ENCODE measurements around the gene CMSS1.

The CMSS1 gene

DNA sequence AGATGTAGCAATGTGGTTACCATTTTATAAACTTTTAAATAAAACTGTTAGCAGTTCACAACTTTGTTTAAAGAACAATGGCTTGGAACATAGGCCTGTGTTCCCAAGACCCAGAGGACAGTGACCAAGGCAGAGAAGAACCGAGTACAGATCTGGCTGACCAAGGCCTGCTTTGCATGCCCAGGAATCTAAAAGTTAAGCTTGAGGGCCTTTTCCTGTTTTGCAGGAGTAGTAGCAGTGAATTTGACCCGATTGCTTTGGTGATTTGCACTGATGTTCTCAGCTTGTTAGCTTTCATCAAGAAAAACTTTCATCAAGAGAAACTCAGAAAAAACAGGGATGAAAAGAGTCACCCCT, 286.8 kb downstream of the CMSS1 start:
- TF ChIP-seq TAF1 (IDR thresholded peaks at IDR 0.05; ENCODE audit: borderline replicate concordance, low read depth, low read length) (no peak), POLR2A (IDR thresholded peaks at IDR 0.05; ENCODE audit: low read depth, low read length) (no peak), POLR2AphosphoS5 (IDR thresholded peaks at IDR 0.05; ENCODE audit: low read depth, low read length) (no peak)
- DNase-seq (ENCODE audit: insufficient read length) (no peak), FAIRE-seq (no peak)

DNA sequence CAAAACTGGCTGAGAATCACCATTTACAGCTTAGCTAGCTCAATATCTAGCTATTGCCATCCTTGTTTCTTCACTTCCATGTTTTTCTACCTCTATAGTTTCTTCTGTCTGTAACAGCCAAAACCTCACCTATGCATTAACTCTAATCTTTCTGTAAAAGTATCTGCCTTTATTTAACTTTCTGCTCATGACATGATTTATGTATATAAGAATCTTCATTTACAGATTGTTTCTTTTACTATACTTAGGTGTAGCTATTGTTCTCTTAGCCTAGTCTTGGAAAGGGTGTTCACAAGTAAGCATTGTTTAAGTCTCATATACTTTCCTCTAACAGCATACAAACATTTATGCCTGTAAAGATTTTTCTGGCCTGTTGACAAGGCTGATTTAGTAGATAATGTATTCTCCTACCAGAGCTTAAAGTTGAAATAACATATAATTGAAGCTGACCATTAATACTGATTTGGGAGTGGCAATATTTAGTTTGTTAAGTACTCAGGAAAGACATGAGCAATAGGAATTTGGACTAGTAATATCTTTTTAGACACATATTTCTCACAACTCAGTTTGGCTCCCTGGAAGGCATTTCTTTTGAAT, 287.3 kb downstream of the CMSS1 start:
- TF ChIP-seq POLR2A (IDR thresholded peaks at IDR 0.05; ENCODE audit: low read depth, low read length) (no peak), POLR2AphosphoS5 (IDR thresholded peaks at IDR 0.05; ENCODE audit: low read depth, low read length) (no peak), TAF1 (IDR thresholded peaks at IDR 0.05; ENCODE audit: borderline replicate concordance, low read depth, low read length) (no peak)
- no peak for DNase-seq (ENCODE audit: insufficient read length)
- FAIRE-seq = peak; percentile 62

DNA sequence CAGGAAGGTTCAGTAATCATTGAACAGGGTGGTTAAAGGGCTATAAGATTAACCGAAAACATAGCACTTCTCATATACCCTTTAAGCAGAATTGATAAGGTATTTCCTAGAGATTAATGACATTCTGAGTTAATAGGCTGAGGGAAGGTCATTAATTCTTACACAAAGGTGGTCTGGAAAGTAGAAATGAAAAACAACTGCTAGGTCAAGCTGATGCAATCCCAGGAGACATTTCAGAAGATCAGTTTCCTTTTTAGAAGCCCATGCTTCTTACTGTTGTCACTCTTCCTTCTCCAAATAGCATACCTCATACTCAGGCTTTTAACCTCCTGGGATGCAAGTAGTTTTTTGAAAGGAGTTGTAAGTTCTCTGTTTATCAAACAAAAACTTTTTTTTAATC, 287.8 kb downstream of the CMSS1 start:
- FAIRE-seq (peak; percentile 77), DNase-seq (ENCODE audit: insufficient read length) (no peak)
- TF ChIP-seq TAF1 (IDR thresholded peaks at IDR 0.05; ENCODE audit: borderline replicate concordance, low read depth, low read length) = no peak
- no peak for TF ChIP-seq POLR2AphosphoS5 (IDR thresholded peaks at IDR 0.05; ENCODE audit: low read depth, low read length)
- TF ChIP-seq POLR2A (IDR thresholded peaks at IDR 0.05; ENCODE audit: low read depth, low read length) = no peak

DNA sequence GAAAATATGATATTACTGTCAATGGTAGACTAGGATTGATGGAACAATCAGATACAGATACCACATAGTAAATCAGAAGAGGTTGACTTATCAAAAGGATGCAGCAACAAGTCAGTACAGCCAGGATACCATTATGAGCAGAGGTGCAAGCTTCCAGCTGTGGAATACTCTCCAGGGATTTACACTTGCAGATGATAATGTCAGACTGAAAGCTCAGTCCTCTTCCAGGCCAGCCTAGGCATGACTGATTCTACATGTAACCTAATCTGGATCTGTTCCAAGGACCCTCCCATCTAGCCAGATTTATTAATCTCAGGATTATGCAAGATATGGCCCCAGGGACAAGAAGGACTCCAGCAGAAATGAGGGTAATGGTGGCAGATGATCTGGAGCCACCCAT, 288.4 kb downstream of the CMSS1 start:
- FAIRE-seq (no peak), DNase-seq (ENCODE audit: insufficient read length) (no peak)
- TF ChIP-seq TAF1 (IDR thresholded peaks at IDR 0.05; ENCODE audit: borderline replicate concordance, low read depth, low read length) (no peak), POLR2AphosphoS5 (IDR thresholded peaks at IDR 0.05; ENCODE audit: low read depth, low read length) (no peak), POLR2A (IDR thresholded peaks at IDR 0.05; ENCODE audit: low read depth, low read length) (no peak)

DNA sequence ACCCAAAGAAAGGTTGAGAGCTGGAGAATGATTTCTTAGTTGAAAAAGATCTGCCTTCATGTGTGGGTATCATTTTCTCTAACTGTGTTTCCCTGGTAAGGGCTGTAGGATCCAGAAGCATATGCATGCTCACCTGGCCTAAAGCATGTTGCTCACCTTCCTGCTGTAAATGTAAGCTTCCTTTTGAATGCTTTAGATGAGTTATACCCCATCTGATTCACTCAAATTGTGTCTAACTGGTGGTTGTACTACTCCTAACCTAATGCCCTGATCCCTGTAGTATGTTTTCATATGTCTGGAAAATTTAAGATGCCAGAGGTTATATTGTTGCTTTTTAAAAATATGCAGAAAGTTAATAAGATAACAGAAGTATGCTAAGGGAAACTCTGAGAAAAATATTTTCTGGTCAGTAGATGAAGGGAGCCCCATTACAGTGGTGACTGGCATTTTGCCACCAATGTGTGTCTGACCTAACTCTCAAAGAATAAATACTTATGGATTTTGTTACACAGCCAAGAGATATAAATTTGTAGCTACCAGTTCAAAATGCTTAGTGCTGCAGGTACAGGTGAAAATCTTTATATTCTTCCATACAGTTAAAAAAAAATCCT, 289.0 kb downstream of the CMSS1 start:
- TF ChIP-seq POLR2AphosphoS5 (IDR thresholded peaks at IDR 0.05; ENCODE audit: low read depth, low read length) = no peak
- FAIRE-seq = peak; percentile 64
- no peak for DNase-seq (ENCODE audit: insufficient read length)

DNA sequence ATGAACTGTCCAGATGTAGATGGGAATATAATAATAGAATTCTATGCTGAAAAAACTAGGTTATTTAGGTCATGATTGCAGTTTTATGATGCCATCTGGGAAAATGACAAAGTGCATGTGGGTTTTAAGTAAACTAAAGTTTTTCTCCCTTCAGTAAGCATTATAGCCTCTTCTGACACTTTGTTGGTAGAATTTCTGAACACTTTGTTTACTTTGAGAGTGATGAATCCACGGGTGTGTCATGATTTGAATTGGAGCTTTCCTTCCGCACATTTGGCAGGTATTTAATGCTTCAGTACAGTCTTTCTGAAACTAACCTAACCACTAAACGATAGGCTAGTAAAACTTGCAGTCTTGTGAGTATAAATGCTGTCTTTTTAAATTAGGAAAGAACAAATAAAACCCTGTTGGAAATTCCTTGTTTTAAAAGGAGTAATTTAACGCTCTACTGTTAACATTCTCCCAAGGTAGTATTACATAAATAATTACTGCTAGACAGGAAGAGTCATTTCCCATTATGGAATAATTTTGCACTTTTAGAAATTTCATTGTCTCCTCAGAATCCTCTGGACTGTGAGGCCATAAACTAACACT, 289.7 kb downstream of the CMSS1 start:
- DNase-seq (ENCODE audit: insufficient read length) = no peak
- TF ChIP-seq POLR2A (IDR thresholded peaks at IDR 0.05; ENCODE audit: low read depth, low read length) (no peak), POLR2AphosphoS5 (IDR thresholded peaks at IDR 0.05; ENCODE audit: low read depth, low read length) (no peak)
- FAIRE-seq = no peak

DNA sequence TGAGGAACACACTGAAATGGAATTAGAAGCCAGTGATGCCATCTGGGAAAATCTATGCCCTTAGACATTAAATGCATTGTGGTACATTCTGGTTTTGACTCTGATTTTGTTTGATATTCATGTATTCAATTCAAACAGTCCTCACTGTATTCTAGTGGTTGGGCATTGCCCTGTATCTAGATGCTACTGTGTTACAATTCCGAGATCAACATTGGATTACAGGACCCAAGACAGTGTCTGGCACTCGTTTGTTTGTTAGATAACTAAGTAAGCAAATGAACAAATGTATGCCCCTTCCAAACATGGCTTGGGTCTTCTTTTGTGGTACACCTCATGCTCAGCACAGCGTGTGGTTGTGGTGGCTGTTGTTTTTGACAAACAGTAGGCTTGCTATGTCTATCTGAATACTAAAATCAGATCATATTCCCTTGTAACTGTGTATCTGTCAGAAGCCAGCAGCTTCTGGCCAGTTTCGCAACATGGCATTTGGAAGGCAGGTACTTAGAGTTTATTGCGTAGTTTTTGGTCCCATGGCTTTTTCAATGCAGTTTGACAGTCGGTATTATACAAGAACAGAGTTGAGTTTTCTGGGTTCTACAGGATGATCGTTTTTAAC, 290.9 kb downstream of the CMSS1 start:
- TF ChIP-seq POLR2A (IDR thresholded peaks at IDR 0.05; ENCODE audit: low read depth, low read length) (no peak), POLR2AphosphoS5 (IDR thresholded peaks at IDR 0.05; ENCODE audit: low read depth, low read length) (no peak), TAF1 (IDR thresholded peaks at IDR 0.05; ENCODE audit: borderline replicate concordance, low read depth, low read length) (no peak)
- peak; percentile 70 for FAIRE-seq
- no peak for DNase-seq (ENCODE audit: insufficient read length)

DNA sequence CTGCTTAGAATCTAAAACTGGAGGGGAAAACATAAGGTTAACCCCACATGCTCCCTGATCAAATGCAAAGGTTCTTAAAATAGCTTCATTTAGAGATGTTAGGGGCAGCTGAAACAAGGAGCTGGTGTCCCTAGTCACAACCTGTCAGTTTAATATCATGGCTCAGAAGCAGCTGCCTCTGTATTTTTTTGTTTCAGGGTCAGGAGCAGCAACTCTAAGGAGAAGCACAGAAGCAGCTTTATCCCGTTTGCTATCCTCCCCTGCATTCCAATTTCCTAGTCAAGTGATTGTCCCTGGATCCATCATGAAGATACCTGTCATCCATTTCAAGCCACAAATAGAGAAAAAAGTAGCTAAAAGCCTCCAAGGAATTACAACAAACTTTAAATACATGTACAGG, 292.5 kb downstream of the CMSS1 start:
- TF ChIP-seq POLR2A (IDR thresholded peaks at IDR 0.05; ENCODE audit: low read depth, low read length) (no peak), TAF1 (IDR thresholded peaks at IDR 0.05; ENCODE audit: borderline replicate concordance, low read depth, low read length) (no peak), POLR2AphosphoS5 (IDR thresholded peaks at IDR 0.05; ENCODE audit: low read depth, low read length) (no peak)
- no peak for FAIRE-seq
- DNase-seq (ENCODE audit: insufficient read length) = no peak

DNA sequence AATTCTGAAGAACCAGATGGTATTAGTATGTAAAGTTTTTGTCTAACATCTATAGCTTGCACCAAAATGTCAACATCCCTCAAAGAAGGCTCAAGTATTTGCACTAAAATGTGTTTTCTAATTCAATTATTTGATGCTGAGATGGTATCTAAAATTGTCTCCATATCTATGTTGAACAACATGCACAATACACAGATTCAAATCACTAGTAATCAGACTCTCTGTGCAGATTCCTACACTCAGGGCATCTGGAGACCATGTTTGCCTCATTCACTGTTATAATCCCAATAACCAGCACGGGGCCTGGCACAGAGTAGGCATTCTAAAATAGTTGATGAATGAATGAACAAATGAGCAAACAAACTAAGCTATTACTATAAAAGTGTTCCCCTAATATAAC, 294.1 kb downstream of the CMSS1 start:
- TF ChIP-seq POLR2A (IDR thresholded peaks at IDR 0.05; ENCODE audit: low read depth, low read length) (no peak), POLR2AphosphoS5 (IDR thresholded peaks at IDR 0.05; ENCODE audit: low read depth, low read length) (no peak), TAF1 (IDR thresholded peaks at IDR 0.05; ENCODE audit: borderline replicate concordance, low read depth, low read length) (no peak)
- no peak for FAIRE-seq
- DNase-seq (ENCODE audit: insufficient read length) = no peak

DNA sequence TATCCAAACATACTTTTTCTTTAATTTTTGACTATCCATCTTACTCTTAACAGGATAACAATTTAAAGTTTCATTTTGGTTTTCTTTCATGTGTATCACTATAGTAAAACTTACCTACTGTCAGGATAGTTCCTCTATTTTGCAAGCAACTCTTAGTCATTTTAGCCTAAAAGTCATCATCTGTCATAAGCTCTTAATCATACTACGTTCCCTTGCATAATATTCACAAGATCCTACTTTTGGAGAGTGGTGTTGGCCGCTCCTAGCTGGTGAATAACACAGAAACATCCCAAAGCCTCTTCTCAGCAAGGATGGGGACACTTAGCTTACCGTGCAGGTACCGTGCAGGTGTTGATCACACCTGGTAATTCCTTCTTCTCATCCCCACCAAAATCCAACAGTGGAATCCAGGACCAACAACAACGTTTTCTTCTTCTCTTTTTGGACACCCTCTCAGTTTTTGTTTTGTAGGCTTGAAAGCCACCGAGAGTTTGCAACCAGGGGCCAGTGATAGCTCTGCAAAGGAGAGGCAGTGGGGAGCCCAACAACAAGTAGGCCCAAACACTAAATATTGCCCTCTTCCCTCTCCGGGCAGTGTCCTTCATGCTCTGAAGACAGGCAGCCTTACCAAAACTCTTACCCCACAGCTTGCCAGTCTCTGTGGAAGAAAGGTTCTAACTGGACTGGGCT, 296.2 kb downstream of the CMSS1 start:
- TF ChIP-seq POLR2A (IDR thresholded peaks at IDR 0.05; ENCODE audit: low read depth, low read length) (no peak), TAF1 (IDR thresholded peaks at IDR 0.05; ENCODE audit: borderline replicate concordance, low read depth, low read length) (no peak), POLR2AphosphoS5 (IDR thresholded peaks at IDR 0.05; ENCODE audit: low read depth, low read length) (no peak)
- DNase-seq (ENCODE audit: insufficient read length) (no peak), FAIRE-seq (no peak)

DNA sequence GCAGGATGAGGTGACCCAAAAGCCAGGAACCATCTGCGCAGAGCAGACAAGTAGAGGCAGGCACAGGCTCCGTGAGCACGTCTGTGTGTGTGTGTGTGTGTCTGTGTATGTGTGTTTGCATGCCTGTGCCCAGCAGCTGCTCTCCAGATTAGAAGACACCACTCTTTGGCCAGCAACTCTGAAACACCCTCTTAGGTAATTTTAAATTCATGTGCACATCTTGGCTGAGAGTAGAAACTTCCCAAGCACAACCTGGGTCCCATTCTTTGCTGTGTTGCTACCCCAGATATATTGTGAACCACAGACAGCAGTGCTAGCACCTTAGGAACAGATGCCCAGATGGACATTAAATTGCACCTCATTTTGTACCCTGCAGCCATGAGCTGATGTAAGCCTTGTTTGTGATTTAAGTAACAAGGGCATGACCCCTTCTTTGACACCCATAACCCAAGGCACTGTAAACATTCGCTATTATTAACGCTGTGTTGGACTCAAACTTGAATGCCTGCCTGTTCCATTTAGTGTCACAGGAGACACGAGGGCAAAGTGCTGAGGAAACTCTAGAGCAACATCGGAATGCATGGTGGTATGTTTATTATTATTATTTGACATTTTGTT, 296.9 kb downstream of the CMSS1 start, which contains the start of gene FILIP1L:
FILIP1L (minus strand) TSS at position 89 of the 618 bp plus-strand sequence.
- DNase-seq (ENCODE audit: insufficient read length) (no peak), FAIRE-seq (peak; percentile 5)
- no peak for TF ChIP-seq POLR2A (IDR thresholded peaks at IDR 0.05; ENCODE audit: low read depth, low read length)
- TF ChIP-seq POLR2AphosphoS5 (IDR thresholded peaks at IDR 0.05; ENCODE audit: low read depth, low read length) = no peak
- no peak for TF ChIP-seq TAF1 (IDR thresholded peaks at IDR 0.05; ENCODE audit: borderline replicate concordance, low read depth, low read length)
